Stomach (tissue), 9 donors: ENCODE data around the gene MEGF10. TPM values are rescaled to one million over a fixed set of nuclear protein-coding genes. Genes with fewer than 3 reads are reported as not detected.

Experiments
- DNase-seq, 2 donors: peaks; one replicate each; pipeline versions ENCODE4 v3.0.0 to v3.0.0-alpha.2; 2013 to 2019
- H3K27ac ChIP-seq, 5 donors: fragments of 200-600 bp in 4 of 5; sonication (generic) in 4 of 5; one replicate each; pipeline ENCODE4 v1.5.1; 2013 to 2019; ENCODE audit warnings: mild to moderate bottlenecking in 1 of 5, moderate library complexity in 1 of 5
- H3K27me3 ChIP-seq, 3 donors: fragments of 200-600 bp; sonication (generic); one replicate each; pipeline ENCODE4 v1.5.1; 2017 to 2019; ENCODE audit warnings: mixed run types in 1 of 3
- H3K36me3 ChIP-seq, 4 donors: fragments of 200-600 bp; sonication (generic); 1 replicate in 3 of 4; 2 replicates in 1 of 4; pipeline ENCODE4 v1.5.1; 2016 to 2019
- H3K4me1 ChIP-seq, 4 donors: fragments of 200-600 bp; sonication (generic); one replicate each; pipeline ENCODE4 v1.5.1; 2016 to 2019
- H3K4me3 ChIP-seq, 4 donors: fragments of 200-600 bp; sonication (generic) in 3 of 4; one replicate each; pipeline ENCODE4 v1.5.1; 2016 to 2019; ENCODE audit warnings: mild to moderate bottlenecking in 1 of 4
- H3K9me3 ChIP-seq, 4 donors: fragments of 200-600 bp; sonication (generic); one replicate each; pipeline ENCODE4 v1.5.1; 2016 to 2019
- EP300 ChIP-seq: sonication (generic); formaldehyde crosslinking; IDR thresholded peaks from one replicate; pipeline ENCODE4 v1.6.1; 2017; ENCODE audit warnings: antibody characterized with exemption
- POLR2A ChIP-seq, 4 donors: fragments of 450-650 bp; IDR thresholded peaks; one replicate each; pipeline ENCODE4 v1.6.1; 2016; ENCODE audit warnings: antibody characterized with exemption in 4 of 4, control low read depth in 2 of 4, mild to moderate bottlenecking in 1 of 4, moderate library complexity in 1 of 4
- POLR2AphosphoS5 ChIP-seq, 3 donors: sonication (generic); formaldehyde crosslinking; IDR thresholded peaks; one replicate each; pipeline ENCODE4 v1.6.1; 2016; ENCODE audit warnings: antibody characterized with exemption in 3 of 3
- WGBS, 5 donors: extraction: QIAGEN DNeasy Blood & Tissue Kit in 3 of 5; methylation state at CpG; one replicate each; pipeline versions ENCODE4 v1.1.5 to v1.1.7; 2013 to 2018; 5-methylcytosine and 5-hydroxymethylcytosine counted together
- intact Hi-C: fragments of 100-400 bp; cut with DNase I; formaldehyde crosslinking; loops from one replicate; pipeline ENCODE4 v1.15.1; 2023; ENCODE audit warnings: low total_unique reads
- polyA plus RNA-seq, 3 donors: library from polyadenylated mRNA; stranded (reverse); fragments of 200-250 nt; gene quantifications; one replicate each; pipeline ENCODE4 v1.2.3, GENCODE V29; 2013
- total RNA-seq, 5 donors: library from RNA; depleted of rRNA; stranded (reverse); fragments of >200 nt; gene quantifications; one replicate each; pipeline versions ENCODE4 v1.1.0 to v1.2.3, GENCODE V29; 2014 to 2016
- TF ChIP-seq, protein P1 (sequence below), 7 experiments: fragments of 450-650 bp in 4 of 7; fragments of 200-600 bp in 3 of 7; sonication (generic) in 3 of 7; IDR thresholded peaks; one replicate each; pipeline ENCODE4 v1.5.1; 2016 to 2019; ENCODE audit warnings: antibody characterized with exemption in 7 of 7, control low read depth in 2 of 7, mild to moderate bottlenecking in 1 of 7
- donor health status: healthy with polysubstance abuse.
- donor health status: Bipolar disorder and iron deficiency.
- donor health status: healthy.

Gene MEGF10
- total and polyA plus RNA-seq, 8 donors = under 0.01 to 2.0 (median 0.05) TPM; not detected in 5

DNA sequence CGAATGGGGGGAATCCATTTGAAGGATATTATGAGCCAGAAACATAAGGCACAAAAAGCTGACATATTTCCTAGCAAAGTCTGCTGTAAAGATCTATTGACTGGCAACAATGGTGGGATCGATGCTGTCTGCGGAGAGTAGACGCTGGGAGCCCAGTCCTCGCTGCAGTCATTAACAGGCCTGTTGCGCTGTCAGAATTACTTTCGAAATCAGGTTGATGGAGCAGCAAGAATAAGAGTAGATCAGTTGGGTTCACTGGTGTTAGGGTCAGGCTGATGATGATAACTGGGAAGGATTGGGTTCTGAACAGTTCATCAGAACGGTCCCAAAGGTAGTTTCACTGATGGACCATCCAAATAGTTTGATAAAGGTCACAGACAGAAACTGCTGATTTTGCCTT, 87.1 kb downstream of the MEGF10 start:
- 89 to 97% (median 96%) methylated on average over 8 of the region's 8 CpGs for WGBS, 5 donors
- no peak for DNase-seq
- no peak overlapping the region for H3K4me3 ChIP-seq
- peaks cover 0 to 5% (median 2%) of the 10 kb centered on the region in 4 donors for H3K9me3 ChIP-seq
- H3K36me3 ChIP-seq = no peaks in the 10 kb centered on the region
- H3K4me1 ChIP-seq = no peaks in the 10 kb centered on the region
- TF ChIP-seq, protein P1, sequence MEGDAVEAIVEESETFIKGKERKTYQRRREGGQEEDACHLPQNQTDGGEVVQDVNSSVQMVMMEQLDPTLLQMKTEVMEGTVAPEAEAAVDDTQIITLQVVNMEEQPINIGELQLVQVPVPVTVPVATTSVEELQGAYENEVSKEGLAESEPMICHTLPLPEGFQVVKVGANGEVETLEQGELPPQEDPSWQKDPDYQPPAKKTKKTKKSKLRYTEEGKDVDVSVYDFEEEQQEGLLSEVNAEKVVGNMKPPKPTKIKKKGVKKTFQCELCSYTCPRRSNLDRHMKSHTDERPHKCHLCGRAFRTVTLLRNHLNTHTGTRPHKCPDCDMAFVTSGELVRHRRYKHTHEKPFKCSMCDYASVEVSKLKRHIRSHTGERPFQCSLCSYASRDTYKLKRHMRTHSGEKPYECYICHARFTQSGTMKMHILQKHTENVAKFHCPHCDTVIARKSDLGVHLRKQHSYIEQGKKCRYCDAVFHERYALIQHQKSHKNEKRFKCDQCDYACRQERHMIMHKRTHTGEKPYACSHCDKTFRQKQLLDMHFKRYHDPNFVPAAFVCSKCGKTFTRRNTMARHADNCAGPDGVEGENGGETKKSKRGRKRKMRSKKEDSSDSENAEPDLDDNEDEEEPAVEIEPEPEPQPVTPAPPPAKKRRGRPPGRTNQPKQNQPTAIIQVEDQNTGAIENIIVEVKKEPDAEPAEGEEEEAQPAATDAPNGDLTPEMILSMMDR (IDR thresholded peaks at IDR 0.05) = no peak
- no peak for TF ChIP-seq EP300
- TF ChIP-seq POLR2AphosphoS5 (IDR thresholded peaks at IDR 0.05) = no peak
- TF ChIP-seq POLR2A (IDR thresholded peaks at IDR 0.05) = no peak
- H3K27me3 ChIP-seq = no peaks in the 10 kb centered on the region
- no peak overlapping the region for H3K27ac ChIP-seq
- intact Hi-C loops = no loop called here

GRCh38 chr5:127385936-127386335, 95.3 kb downstream of the MEGF10 start:
- Histone ChIP-seq H3K36me3 (no peaks in the 10 kb centered on the region), H3K27ac (no peak overlapping the region), H3K4me1 (no peaks in the 10 kb centered on the region), H3K4me3 (no peak overlapping the region), H3K9me3 (no peaks in the 10 kb centered on the region), H3K27me3 (no peaks in the 10 kb centered on the region)
- intact Hi-C loops = no loop called here
- 81 to 100% (median 94%) methylated on average over 1 of the region's 1 CpG for WGBS, 5 donors
- TF ChIP-seq, protein P1 (IDR thresholded peaks at IDR 0.05) = no peak
- TF ChIP-seq POLR2A (IDR thresholded peaks at IDR 0.05) = no peak
- TF ChIP-seq POLR2AphosphoS5 (IDR thresholded peaks at IDR 0.05) = no peak
- no peak for TF ChIP-seq EP300
- no peak for DNase-seq

DNA sequence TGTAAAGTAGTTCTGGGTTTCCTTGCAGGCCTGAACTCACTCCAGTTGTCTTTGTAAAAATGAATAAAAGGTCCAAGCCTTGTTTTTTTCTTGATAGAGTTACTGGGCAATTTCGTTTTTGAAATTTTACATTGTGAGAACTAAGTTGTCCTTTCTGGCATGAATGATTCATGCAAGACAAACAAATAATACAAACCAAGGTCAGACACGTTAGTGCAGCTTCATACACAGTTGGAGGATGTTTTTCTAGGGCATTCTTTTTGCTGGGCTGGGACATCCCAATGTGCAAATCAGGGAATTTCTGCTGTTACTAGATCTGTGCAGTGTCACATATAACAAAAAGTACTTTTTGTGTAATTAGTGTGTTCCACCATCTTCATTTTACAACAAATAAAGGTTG, 96.0 kb downstream of the MEGF10 start:
- TF ChIP-seq EP300 (no peak), POLR2AphosphoS5 (IDR thresholded peaks at IDR 0.05) (no peak), POLR2A (IDR thresholded peaks at IDR 0.05) (no peak)
- TF ChIP-seq, protein P1 (IDR thresholded peaks at IDR 0.05) = no peak
- H3K27me3 ChIP-seq = no peaks in the 10 kb centered on the region
- H3K36me3 ChIP-seq = no peaks in the 10 kb centered on the region
- DNase-seq = no peak
- H3K9me3 ChIP-seq = no peaks in the 10 kb centered on the region
- 29 to 34% (median 32%) methylated on average over 2 of the region's 2 CpGs for WGBS, 5 donors
- H3K27ac ChIP-seq = no peak overlapping the region
- H3K4me1 ChIP-seq = no peaks in the 10 kb centered on the region
- no peak overlapping the region for H3K4me3 ChIP-seq
- intact Hi-C loops = no loop called here

- Histone ChIP-seq H3K36me3 (no peaks in the 10 kb centered on the region), H3K27ac (no peak overlapping the region), H3K9me3 (no peaks in the 10 kb centered on the region), H3K4me3 (no peak overlapping the region), H3K27me3 (no peaks in the 10 kb centered on the region), H3K4me1 (no peaks in the 10 kb centered on the region)
- intact Hi-C loops = no loop called here
- WGBS, 5 donors = 68 to 89% (median 77%) methylated on average over 2 of the region's 2 CpGs
- DNase-seq = no peak
- TF ChIP-seq POLR2AphosphoS5 (IDR thresholded peaks at IDR 0.05) (no peak), EP300 (no peak), POLR2A (IDR thresholded peaks at IDR 0.05) (no peak)
- TF ChIP-seq, protein P1 (IDR thresholded peaks at IDR 0.05) = no peak
These were observed 99.0 kb downstream of the MEGF10 start for GRCh38 chr5:127389601-127390000.
